AG09319 (cell line): ENCODE measurements around the gene LYST.
"Not testable (repeated sequence)": the region's sequence is repeated elsewhere in the genome, so short reads cannot be mapped to it uniquely, and the experiment has no call there.

Experiments
- DNase-seq: peaks from one replicate; pipeline ENCODE4 v3.0.0-alpha.2; 2010; ENCODE audit warnings: low read depth; ENCODE audit errors: extremely low read depth
- TF ChIP-seq, protein P1 (sequence below): IDR thresholded peaks from 2 replicates; pipeline ENCODE4 v1.5.1; 2011; ENCODE audit warnings: low read depth, mild to moderate bottlenecking, inconsistent platforms, low read length, moderate library complexity

LYST gene

DNA sequence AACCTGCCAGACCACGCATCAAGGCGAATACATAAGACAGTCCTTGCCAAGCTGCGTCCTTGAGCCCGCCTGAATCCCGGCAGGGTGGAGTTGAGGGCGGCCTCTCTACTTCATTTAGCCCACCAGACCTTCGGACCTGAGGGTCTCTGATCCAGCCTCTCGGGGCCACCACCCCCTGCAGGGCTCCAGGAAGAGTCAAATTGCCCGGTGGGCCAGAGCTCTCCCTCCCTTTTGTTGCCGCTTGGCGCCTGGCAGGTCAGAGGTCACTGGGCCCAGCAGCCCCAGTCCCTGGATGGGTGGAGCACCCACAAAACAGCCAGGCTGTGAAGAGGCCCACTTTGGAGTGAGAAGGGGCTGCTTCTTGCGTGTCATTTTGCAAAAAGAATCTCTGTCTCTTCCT lies 226.1 kb downstream of the LYST start:
- TF ChIP-seq, protein P1, sequence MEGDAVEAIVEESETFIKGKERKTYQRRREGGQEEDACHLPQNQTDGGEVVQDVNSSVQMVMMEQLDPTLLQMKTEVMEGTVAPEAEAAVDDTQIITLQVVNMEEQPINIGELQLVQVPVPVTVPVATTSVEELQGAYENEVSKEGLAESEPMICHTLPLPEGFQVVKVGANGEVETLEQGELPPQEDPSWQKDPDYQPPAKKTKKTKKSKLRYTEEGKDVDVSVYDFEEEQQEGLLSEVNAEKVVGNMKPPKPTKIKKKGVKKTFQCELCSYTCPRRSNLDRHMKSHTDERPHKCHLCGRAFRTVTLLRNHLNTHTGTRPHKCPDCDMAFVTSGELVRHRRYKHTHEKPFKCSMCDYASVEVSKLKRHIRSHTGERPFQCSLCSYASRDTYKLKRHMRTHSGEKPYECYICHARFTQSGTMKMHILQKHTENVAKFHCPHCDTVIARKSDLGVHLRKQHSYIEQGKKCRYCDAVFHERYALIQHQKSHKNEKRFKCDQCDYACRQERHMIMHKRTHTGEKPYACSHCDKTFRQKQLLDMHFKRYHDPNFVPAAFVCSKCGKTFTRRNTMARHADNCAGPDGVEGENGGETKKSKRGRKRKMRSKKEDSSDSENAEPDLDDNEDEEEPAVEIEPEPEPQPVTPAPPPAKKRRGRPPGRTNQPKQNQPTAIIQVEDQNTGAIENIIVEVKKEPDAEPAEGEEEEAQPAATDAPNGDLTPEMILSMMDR = no peak
- no peak for DNase-seq

DNA sequence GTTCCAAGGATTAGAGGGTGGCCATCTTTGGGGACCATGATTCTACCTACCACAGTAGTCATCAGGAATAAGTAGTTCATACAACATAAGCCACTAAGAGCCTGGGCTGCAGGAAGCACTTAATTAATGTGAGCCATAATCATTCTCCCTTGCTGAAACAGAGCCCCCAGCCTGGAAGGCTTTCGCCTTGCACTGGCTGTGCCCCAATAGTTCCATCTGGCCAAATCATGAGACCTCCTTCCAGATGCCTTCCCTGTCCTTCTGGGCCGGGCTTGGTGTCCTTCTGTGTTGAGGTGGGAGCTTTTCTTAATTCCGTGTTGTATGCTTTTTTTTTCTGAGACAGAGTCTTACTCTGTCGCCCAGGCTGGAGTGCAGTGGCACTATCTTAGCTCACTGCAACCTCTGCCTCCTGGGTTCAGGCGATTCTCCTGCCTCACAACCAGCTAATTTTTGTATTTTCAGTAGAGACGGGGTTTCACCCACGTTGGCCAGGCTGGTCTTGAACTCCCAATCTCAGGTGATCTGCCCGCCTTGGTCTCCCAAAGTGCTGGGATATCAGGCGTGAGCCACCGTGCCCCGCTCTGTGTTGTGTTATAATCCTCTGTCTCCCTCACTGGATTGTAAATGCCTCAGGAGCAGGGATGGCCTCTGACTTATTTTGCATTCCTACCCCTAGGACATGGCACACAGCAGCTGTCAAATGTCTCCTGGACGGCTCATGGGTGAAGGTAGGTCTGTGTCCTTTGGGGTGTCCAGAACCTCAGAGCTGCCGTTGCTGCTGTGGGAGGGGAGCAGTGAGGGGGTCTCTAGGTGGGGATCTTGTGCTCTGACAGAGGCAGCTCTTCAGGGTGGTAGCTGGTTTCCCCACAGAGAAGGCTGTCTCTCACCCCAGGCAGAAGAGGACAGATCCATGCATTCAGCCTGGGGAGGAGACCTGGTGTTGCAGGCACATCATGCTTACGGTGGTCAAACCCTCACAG lies 227.2 kb downstream of the LYST start:
- no peak for DNase-seq
- TF ChIP-seq, protein P1 = no peak

DNA sequence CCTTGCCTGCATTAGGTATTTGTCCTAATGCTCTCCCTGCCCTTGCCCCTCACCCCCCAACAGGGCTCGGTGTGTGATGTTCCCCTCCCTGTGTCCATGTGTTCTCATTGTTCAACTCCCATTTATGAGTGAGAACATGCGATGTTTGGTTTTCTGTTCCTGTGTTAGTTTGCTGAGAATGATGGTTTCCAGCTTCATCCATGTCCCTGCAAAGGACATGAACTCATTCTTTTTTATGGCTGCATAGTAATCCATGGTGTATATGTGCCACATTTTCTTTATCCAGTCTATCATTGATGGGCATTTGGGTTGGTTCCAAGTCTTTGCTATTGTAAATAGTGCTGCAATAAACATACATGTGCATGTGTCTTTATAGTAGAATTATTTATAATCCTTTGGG lies 228.1 kb downstream of the LYST start:
- not testable (repeated sequence) for DNase-seq

DNA sequence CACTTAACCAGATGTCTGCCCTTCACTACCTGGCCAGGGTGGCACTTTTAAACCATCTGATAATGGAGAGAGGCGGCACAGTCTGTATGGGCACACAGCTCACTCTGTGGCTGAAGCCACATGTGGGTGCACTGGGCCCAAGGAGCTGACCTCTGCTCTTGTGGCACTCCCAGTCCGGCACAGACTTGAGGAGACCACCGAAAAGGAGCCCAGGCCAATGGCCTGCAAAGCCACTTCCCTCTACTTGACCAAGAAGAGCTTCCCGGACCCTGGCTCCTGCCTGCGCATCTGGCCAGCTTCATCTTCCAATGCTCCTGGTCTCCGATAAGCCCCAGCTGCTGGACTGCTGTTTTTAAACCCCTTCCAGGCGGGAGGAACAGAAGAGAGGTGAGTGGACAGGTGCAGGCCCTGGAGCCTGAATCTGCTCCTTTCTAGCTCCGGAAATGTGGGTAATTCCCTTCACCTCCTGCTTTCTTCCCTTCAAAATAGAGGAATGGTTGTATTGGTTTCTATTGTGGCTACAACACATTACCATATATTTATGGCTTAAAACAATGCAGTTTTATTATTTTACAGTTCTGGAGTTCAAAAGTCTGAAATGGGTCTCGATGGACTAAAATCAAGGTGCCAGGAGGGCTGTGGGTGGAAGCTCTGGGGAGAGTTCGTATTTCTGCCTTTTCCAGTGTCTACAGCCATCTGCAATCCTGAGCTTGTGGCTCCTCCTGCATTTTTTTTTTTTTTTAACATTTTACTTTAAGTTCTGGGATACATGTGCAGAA lies 228.8 kb downstream of the LYST start:
- TF ChIP-seq, protein P1 = no peak

DNA sequence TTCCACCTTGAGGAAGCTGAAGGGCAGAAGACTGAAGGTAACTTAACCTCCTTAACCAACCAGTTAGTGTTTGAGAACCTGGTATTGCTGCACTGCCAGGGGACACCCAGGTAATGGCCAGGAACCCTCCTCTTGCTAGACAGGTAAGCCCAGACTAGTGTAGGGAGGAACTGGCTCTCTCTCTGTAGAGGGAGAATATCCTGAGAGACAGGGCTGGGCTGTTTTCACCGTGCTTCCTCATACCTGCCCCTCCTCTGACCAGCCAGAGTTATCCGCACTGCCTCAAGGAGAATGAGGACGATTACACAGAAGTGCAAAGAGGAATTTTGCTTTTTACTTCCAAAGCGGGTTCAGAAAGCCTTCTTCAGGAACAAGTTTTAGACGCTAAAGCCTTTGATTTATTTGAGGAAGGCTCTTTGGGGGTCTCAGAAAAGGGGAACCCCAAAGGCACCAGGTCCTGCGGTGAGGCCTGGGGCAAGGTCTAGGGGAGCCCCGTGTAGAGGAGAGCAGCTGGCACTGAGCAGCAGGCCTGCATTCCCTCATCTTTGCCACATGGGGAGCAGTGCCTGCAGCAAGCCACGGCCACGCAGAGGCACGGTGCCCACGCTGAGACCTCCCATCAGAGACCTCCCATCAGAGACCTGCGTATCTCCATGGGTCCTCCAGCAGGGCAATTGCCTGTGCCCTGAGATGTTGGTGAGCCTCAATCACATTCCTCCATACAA lies 230.6 kb downstream of the LYST start:
- DNase-seq = no peak
- TF ChIP-seq, protein P1 = no peak

More for the DNA sequence above, 228.8 kb downstream of the LYST start:
- no peak for DNase-seq

DNA sequence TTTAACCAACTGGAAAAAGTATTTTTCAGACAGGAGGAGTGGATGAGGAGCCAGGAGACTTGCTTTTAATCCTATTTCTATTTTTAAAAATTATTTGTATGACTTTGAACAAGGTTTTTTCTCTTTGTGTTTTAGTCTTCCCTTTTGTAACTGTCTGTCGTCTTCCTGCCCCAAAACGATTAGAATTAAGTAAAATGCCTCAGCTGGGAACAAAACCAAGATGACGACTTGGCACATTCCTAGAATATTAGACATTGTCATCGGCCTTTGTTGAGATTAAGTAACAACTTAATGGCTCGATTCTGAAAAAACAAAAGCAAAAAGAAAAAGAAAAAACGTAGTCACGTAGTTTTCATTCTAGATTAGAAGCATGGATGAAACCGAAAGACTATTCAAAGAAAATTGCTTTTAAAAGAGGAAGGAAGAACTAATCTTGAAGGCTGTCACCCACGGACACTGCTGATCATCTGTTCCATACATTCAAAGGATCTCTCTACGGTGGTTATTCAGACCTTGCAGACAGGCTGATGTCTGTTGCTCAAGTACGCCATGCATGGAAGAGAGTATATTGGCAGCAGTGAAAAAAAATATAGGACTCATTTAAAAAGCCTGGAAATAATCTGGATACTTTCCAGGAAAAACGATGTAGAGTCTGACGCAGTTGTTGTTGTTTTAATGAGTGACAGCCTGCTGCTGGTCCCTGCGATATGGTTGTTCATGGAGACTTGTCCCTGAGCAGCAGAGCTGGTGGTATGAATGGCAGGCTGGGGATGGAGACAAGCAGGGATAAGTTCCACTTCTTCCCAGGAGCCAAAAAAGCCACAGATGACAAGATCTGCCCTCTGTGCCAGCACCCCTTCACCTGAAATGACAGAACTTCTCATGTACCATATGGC lies 234.0 kb downstream of the LYST start:
- no peak for DNase-seq
- TF ChIP-seq, protein P1 = no peak

DNA sequence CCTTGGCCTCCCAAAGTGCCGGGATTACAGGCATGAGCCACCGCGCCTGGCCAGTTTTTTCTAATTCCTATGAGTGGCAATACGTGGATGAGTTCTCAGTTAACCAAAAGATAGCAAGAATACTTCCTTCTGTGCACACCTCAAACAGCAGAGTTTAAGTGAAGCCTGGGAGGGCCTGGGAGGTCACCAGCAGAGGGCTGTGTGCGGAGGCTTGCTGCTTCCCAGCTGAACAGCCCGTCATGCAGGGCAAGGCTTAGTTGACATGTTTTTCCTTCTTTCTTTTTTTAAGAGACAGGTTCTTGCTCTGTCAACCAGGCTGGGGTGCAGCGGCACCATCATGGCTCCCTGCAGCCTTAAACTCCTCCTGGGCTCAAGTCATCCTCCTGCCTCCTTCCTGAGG lies 234.9 kb downstream of the LYST start:
- DNase-seq = no peak
- TF ChIP-seq, protein P1 = no peak
